GM12878 (cell line): Measurements from ENCODE around the gene SORBS2. TPM values are rescaled to one million over a fixed set of nuclear protein-coding genes. Genes with fewer than 3 reads are reported as not detected.

ENCODE experiments used
- ATAC-seq: fragments of 200-7000 bp; cut with Tn5 transposase; 3 replicates; pipeline ENCODE4 v1.9.1; 2020; ENCODE audit warnings: mild to moderate bottlenecking, moderate library complexity
- BruUV-seq: library from RNA; stranded (reverse); fragments of 400-500 nt; replicated peaks from 2 replicates; lab custom pipeline; 2021; lab: Mats Ljungman, UMichigan
- CTCF ChIA-PET: fragments of 300-600 bp; sonication (Branson Sonifier 250); formaldehyde crosslinking; extraction: SDS; loops from one replicate; lab custom pipeline; 2021; ENCODE audit warnings: inconsistent platforms; lab: Yijun Ruan, JAX
- POLR2A ChIA-PET: fragments of 350-600 bp; formaldehyde crosslinking; extraction: SDS; loops from one replicate; lab custom pipeline; 2021; ENCODE audit warnings: inconsistent platforms; lab: Charles Lee
- RAD21 ChIA-PET: fragments of 300-600 bp; sonication (Branson Sonifier 250); formaldehyde crosslinking; loops from one replicate; lab custom pipeline; 2023; ENCODE audit warnings: antibody characterized with exemption; ENCODE audit not compliant: unreplicated experiment; lab: Charles Lee
- SMC1A ChIA-PET: fragments of 300-600 bp; sonication (Branson Sonifier 250); formaldehyde crosslinking; loops from one replicate; lab custom pipeline; 2023; ENCODE audit not compliant: unreplicated experiment, uncharacterized antibody; lab: Charles Lee
- DNase-seq: peaks from one replicate; pipeline ENCODE4 v3.0.0-alpha.2; 2011; ENCODE audit warnings: low read depth, low spot score
- FAIRE-seq: peaks from 3 replicates; lab custom pipeline; 2011; peaks lifted over from hg19 to GRCh38; lab: Jason Lieb, UNC
- H2AFZ ChIP-seq: 2 replicates; pipeline ENCODE4 v1.6.0; 2011; ENCODE audit warnings: low read depth, low read length, control low read depth; ENCODE audit not compliant: control insufficient read depth
- H3K27ac ChIP-seq: 2 replicates; pipeline ENCODE4 v1.5.1; 2011; ENCODE audit warnings: control low read depth; ENCODE audit not compliant: control insufficient read depth, insufficient read depth
- H3K27me3 ChIP-seq, 2 experiments: replicated peaks in 1 of 2; 2 replicates each; pipeline versions ENCODE4 v1.6.0 to v1.6.1; 2011; ENCODE audit warnings: low read length in 1 of 2; ENCODE audit not compliant: control insufficient read depth in 2 of 2, insufficient read depth in 2 of 2
- H3K36me3 ChIP-seq, 2 experiments: 2 replicates each; pipeline ENCODE4 v1.5.1; 2011; ENCODE audit warnings: low read length in 1 of 2; ENCODE audit not compliant: control insufficient read depth in 2 of 2, insufficient read depth in 2 of 2
- H3K4me1 ChIP-seq: 2 replicates; pipeline ENCODE4 v1.6.1; 2011; ENCODE audit warnings: mild to moderate bottlenecking, low read length, moderate library complexity, mixed read lengths; ENCODE audit not compliant: control insufficient read depth, insufficient read depth
- H3K4me2 ChIP-seq: 2 replicates; pipeline ENCODE4 v1.6.0; 2011; ENCODE audit warnings: control low read depth; ENCODE audit not compliant: control insufficient read depth, insufficient read depth
- H3K4me3 ChIP-seq: fragments of 200-600 bp; sonication (generic); 2 replicates; pipeline ENCODE4 v1.5.1; 2016
- H3K79me2 ChIP-seq: 2 replicates; pipeline ENCODE4 v1.6.0; 2011; ENCODE audit warnings: low read length; ENCODE audit not compliant: control insufficient read depth, insufficient read depth
- H3K9ac ChIP-seq: 2 replicates; pipeline ENCODE4 v1.8.0; 2011; ENCODE audit warnings: low read length, control low read depth, mixed read lengths; ENCODE audit not compliant: control insufficient read depth, insufficient read depth
- H3K9me3 ChIP-seq: replicated peaks from 3 replicates; pipeline ENCODE4 v1.5.1; 2011; ENCODE audit warnings: mild to moderate bottlenecking, low read length; ENCODE audit not compliant: control insufficient read depth, insufficient read depth
- H4K20me1 ChIP-seq: 2 replicates; pipeline ENCODE4 v1.6.0; 2011; ENCODE audit not compliant: control insufficient read depth, insufficient read depth
- HCFC1 ChIP-seq: fragments of 150-350 bp; IDR thresholded peaks from 2 replicates; pipeline ENCODE4 v1.6.1; 2014; ENCODE audit warnings: low read length
- JUNB ChIP-seq: IDR thresholded peaks from 2 replicates; pipeline ENCODE4 v1.6.1; 2016; ENCODE audit warnings: antibody characterized with exemption, mild to moderate bottlenecking
- WGBS: methylation state at CpG from one replicate; pipeline ENCODE4 v1.1.6; 2016; ENCODE audit warnings: low lambda C conversion rate; ENCODE audit not compliant: insufficient replicate concordance, insufficient coverage; ENCODE audit errors: missing lambda C conversion rate; 5-methylcytosine and 5-hydroxymethylcytosine counted together
- in situ Hi-C: fragments of 300-500 bp; cut with MboI; formaldehyde crosslinking; loops from 9 replicates; pipeline ENCODE4 v1.14.3; 2018; ENCODE audit warnings: mixed read lengths
- intact Hi-C: fragments of 100-400 bp; cut with micrococcal nuclease; formaldehyde crosslinking; loops from one replicate; pipeline ENCODE4 v1.14.2; 2022; ENCODE audit not compliant: unreplicated experiment
- polyA plus RNA-seq, 11 experiments: library from polyadenylated mRNA; depleted of rRNA in 4 of 11; unstranded in 6 of 11; stranded (reverse) in 5 of 11; fragments of >200 nt; fragmentation: Nextera tagmentation in 4 of 11; fragmentation: Illumina TruSeq in 1 of 11; extraction: Ambion mirVana in 4 of 11; extraction: Trizol in 1 of 11; gene quantifications; 1 replicate in 1 of 11; 2 replicates in 10 of 11; pipeline versions ENCODE4 v1.2.1 to v1.2.3, GENCODE V29; 2011 to 2016; ENCODE audit warnings: inconsistent platforms in 2 of 11, missing spikeins in 2 of 11, low read depth in 1 of 11
- total RNA-seq, 4 experiments: library from RNA; depleted of rRNA in 3 of 4; stranded (reverse); fragments of >200 nt in 3 of 4; fragmentation: Illumina TruSeq in 1 of 4; extraction: Trizol in 1 of 4; gene quantifications; 2 replicates each; pipeline versions ENCODE4 v1.2.1 to v1.2.3, GENCODE V29; 2013 to 2021
- TF ChIP-seq, protein P1 (sequence below): fragments of 450-650 bp; IDR thresholded peaks from 2 replicates; pipeline ENCODE4 v1.6.1; 2017; ENCODE audit warnings: antibody characterized with exemption, mild to moderate bottlenecking, moderate library complexity

The SORBS2 gene
- total and polyA plus RNA-seq, 10 of the 15 experiments (the other 5 are each of a cell fraction or from before 2014, with no cell fraction given) = 0.06 to 3.0 (median 0.79) TPM

DNA sequence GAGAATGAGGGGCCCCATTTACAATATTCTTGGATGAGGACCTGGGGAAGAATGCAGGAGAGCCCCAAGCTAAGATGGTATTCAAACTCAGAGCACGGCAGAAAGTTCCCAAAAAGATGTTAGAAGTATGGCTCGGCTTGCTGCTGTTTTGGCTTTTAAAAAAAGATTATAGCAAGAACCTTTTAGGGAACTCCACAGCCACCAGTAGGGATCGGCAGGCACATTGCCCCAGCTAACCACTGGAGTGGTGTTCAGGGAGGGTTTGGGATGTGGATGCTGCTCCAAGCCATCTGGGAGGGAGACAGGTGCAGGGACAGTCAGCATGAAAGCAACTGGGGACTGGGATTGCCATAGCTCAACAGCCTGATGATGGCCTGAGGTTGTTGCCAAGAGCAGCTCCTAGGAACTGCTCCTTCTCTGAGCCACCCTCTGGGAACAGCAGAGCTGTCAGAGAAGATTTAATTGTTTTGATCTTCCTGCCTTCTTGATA is 63.0 kb downstream of the SORBS2 start (continued):
- no peak for TF ChIP-seq JUNB

DNA sequence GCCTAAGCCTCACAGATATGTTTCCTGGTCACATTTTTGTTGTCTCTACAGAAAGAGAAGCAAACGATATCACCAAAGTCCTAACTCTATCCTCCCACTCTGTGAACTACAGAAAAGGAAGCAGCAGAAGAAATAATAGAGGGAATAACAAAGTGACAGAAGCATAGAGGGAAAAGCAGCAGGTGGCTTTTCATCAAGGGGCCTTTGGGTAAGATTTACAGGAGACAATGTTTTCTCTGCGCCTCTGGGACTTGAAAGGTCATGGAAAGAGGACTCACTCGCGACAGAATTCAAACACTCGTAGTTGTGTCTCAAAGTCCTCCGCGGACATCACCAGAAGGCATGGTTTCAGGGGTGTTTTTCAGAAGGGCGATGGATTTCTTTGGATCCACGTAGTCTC is 66.1 kb downstream of the SORBS2 start:
- Histone ChIP-seq H3K9me3 (no peaks in the 10 kb centered on the region; the same call in 2 of the 3 replicates), H3K36me3 (no peaks in the 10 kb centered on the region), H3K27me3 (no peaks in the 10 kb centered on the region), H3K4me3 (no peak overlapping the region), H3K4me2 (no peak overlapping the region), H2AFZ (no peak overlapping the region), H3K79me2 (no peaks in the 10 kb centered on the region), H4K20me1 (no peaks in the 10 kb centered on the region), H3K9ac (no peak overlapping the region), H3K27ac (no peak overlapping the region), H3K4me1 (peaks cover 4% of the 10 kb centered on the region)
- POLR2A ChIA-PET = no interaction called here
- WGBS = 72% methylated on average over 9 of the region's 9 CpGs
- SMC1A ChIA-PET = no interaction called here
- intact Hi-C loops (no loop called here), in situ Hi-C loops (no loop called here)
- CTCF ChIA-PET = no interaction called here
- no TSS peak for BruUV-seq
- FAIRE-seq = no peak
- RAD21 ChIA-PET = no interaction called here
- no peak for DNase-seq
- no peak for TF ChIP-seq HCFC1
- TF ChIP-seq, protein P1, sequence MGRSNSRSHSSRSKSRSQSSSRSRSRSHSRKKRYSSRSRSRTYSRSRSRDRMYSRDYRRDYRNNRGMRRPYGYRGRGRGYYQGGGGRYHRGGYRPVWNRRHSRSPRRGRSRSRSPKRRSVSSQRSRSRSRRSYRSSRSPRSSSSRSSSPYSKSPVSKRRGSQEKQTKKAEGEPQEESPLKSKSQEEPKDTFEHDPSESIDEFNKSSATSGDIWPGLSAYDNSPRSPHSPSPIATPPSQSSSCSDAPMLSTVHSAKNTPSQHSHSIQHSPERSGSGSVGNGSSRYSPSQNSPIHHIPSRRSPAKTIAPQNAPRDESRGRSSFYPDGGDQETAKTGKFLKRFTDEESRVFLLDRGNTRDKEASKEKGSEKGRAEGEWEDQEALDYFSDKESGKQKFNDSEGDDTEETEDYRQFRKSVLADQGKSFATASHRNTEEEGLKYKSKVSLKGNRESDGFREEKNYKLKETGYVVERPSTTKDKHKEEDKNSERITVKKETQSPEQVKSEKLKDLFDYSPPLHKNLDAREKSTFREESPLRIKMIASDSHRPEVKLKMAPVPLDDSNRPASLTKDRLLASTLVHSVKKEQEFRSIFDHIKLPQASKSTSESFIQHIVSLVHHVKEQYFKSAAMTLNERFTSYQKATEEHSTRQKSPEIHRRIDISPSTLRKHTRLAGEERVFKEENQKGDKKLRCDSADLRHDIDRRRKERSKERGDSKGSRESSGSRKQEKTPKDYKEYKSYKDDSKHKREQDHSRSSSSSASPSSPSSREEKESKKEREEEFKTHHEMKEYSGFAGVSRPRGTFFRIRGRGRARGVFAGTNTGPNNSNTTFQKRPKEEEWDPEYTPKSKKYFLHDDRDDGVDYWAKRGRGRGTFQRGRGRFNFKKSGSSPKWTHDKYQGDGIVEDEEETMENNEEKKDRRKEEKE = no peak
- TF ChIP-seq, all 136 proteins: peak for 0
- ATAC-seq = no peak
